Measurements from ENCODE around the gene TULP3.

- no peak for TF ChIP-seq GATA2 (IDR thresholded peaks at IDR 0.05; ENCODE audit: low read depth, low read length)
- TF ChIP-seq GATA3 (IDR thresholded peaks at IDR 0.05; ENCODE audit: low read depth, low read length), result no peak
These were observed 77.0 kb downstream of the TULP3 start for GRCh38 chr12:2967651-2968050.
